Right lobe of liver (tissue), 4 donors: ENCODE measurements around the gene PARVG.

Source experiments
- POLR2A ChIP-seq: fragments of 450-650 bp; IDR thresholded peaks from one replicate; pipeline ENCODE4 v1.6.1; 2017; ENCODE audit warnings: antibody characterized with exemption, mild to moderate bottlenecking
- TF ChIP-seq, protein P1 (sequence below), 4 donors: fragments of 200-600 bp in 3 of 4; fragments of 450-650 bp in 1 of 4; IDR thresholded peaks; one replicate each; pipeline versions ENCODE4 v1.5.1 to v1.8.0; 2016 to 2022; ENCODE audit warnings: antibody characterized with exemption in 4 of 4, mild to moderate bottlenecking in 2 of 4
- donor health status: DM: no; HTN: no; CAD: no.
- donor health status: DM: no; HTN: no; CAD: no.
- donor health status: DM: no; HTN: yes; CAD: no.

DNA sequence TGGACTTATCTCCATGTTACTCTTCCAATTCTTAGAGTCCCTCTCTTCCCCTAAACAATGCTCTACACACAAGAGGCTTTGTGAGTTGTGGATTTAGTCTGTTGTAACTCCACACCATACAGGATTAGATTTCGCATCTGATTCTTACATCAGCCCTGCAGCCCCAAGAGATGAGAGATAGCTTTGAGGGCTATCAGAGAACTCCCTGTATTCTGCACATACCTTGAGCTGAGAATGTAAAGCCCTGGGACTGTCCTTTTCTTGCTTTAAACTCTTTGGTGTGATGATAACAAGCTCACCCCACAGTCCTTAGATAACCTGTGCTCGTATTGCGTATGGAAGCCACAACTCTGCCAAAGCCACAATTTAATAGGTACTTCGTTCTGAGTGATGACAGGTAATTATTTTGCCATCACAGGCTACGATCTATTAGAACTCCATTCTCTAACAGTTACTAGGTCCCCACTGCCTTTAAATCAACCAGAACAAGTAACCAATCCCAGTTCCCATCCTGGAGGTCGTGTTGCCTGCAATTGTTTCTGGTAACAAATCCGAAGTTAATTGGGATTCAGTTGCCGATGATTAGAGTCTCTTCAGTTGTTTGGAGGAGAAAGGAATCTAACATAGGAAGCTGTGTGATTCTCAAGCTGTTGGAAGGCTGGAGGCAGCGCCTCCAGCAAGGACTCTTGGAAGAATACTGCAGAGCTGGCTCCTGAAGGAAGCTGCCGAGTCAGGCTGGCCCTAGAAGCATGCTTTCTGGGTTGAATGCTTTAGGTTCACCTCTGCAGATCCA lies 1.3 kb upstream of the PARVG start:
- TF ChIP-seq, protein P1, sequence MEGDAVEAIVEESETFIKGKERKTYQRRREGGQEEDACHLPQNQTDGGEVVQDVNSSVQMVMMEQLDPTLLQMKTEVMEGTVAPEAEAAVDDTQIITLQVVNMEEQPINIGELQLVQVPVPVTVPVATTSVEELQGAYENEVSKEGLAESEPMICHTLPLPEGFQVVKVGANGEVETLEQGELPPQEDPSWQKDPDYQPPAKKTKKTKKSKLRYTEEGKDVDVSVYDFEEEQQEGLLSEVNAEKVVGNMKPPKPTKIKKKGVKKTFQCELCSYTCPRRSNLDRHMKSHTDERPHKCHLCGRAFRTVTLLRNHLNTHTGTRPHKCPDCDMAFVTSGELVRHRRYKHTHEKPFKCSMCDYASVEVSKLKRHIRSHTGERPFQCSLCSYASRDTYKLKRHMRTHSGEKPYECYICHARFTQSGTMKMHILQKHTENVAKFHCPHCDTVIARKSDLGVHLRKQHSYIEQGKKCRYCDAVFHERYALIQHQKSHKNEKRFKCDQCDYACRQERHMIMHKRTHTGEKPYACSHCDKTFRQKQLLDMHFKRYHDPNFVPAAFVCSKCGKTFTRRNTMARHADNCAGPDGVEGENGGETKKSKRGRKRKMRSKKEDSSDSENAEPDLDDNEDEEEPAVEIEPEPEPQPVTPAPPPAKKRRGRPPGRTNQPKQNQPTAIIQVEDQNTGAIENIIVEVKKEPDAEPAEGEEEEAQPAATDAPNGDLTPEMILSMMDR (IDR thresholded peaks at IDR 0.05) = no peak
- no peak for TF ChIP-seq POLR2A
